Mesendoderm (in vitro differentiated cells): ENCODE data around the gene CADM2.
A peak's percentile ranks its signal among the peaks of the same experiment; 100 is the strongest.

Source experiments
- DNase-seq: peaks from one replicate; pipeline ENCODE4 v3.0.0; 2013
- H2AK5ac ChIP-seq: 2 replicates; pipeline ENCODE4 v1.6.1; 2013; ENCODE audit warnings: low read length, inconsistent platforms
- H2BK120ac ChIP-seq: 2 replicates; pipeline ENCODE4 v1.6.1; 2013; ENCODE audit warnings: low read depth, mild to moderate bottlenecking, low read length, moderate library complexity, mixed read lengths
- H2BK15ac ChIP-seq: replicated peaks from 2 replicates; pipeline ENCODE4 v1.6.1; 2013; ENCODE audit warnings: low read depth, mild to moderate bottlenecking, moderate library complexity
- H2BK5ac ChIP-seq: 2 replicates; pipeline ENCODE4 v1.6.1; 2013; ENCODE audit warnings: low read length, inconsistent platforms
- H3K18ac ChIP-seq: 2 replicates; pipeline ENCODE4 v1.6.1; 2013; ENCODE audit warnings: mild to moderate bottlenecking, low read length, mixed read lengths
- H3K23ac ChIP-seq: one replicate; pipeline ENCODE4 v1.6.1; 2013; ENCODE audit warnings: low read length
- H3K27ac ChIP-seq: 2 replicates; pipeline ENCODE4 v1.5.1; 2013; ENCODE audit warnings: low read depth, mild to moderate bottlenecking, inconsistent platforms, low read length, moderate library complexity
- H3K27me3 ChIP-seq: 2 replicates; pipeline ENCODE4 v1.6.1; 2013; ENCODE audit warnings: low read length, control low read depth, mild to moderate bottlenecking, inconsistent platforms; ENCODE audit not compliant: insufficient read depth, poor library complexity
- H3K36me3 ChIP-seq: 2 replicates; pipeline ENCODE4 v1.6.1; 2013; ENCODE audit warnings: low read length, inconsistent platforms; ENCODE audit not compliant: control insufficient read depth, insufficient read depth
- H3K4ac ChIP-seq: one replicate; pipeline ENCODE4 v1.6.1; 2013; ENCODE audit warnings: low read depth, mild to moderate bottlenecking, low read length, moderate library complexity
- H3K4me1 ChIP-seq: 2 replicates; pipeline ENCODE4 v1.6.1; 2013; ENCODE audit warnings: low read depth, low read length, inconsistent platforms; ENCODE audit not compliant: control insufficient read depth
- H3K4me2 ChIP-seq: 2 replicates; pipeline ENCODE4 v1.6.1; 2013; ENCODE audit warnings: low read length
- H3K4me3 ChIP-seq: 2 replicates; pipeline ENCODE4 v1.5.1; 2013; ENCODE audit warnings: mild to moderate bottlenecking, low read length
- H3K56ac ChIP-seq: one replicate; pipeline ENCODE4 v1.6.1; 2013; ENCODE audit warnings: low read length
- H3K79me1 ChIP-seq: 2 replicates; pipeline ENCODE4 v1.6.1; 2013; ENCODE audit warnings: low read length, inconsistent platforms
- H3K79me2 ChIP-seq: 2 replicates; pipeline ENCODE4 v1.6.1; 2013; ENCODE audit warnings: mild to moderate bottlenecking, low read length; ENCODE audit not compliant: control insufficient read depth, insufficient read depth
- H3K9ac ChIP-seq: 2 replicates; pipeline ENCODE4 v1.6.1; 2013; ENCODE audit warnings: low read length, inconsistent platforms
- H4K5ac ChIP-seq: one replicate; pipeline ENCODE4 v1.6.1; 2013; ENCODE audit warnings: low read length
- H4K8ac ChIP-seq: one replicate; pipeline ENCODE4 v1.6.1; 2013; ENCODE audit warnings: low read depth, mild to moderate bottlenecking, control low read depth, low read length, moderate library complexity
- WGBS: extraction: QIAGEN DNeasy Blood & Tissue Kit; methylation state at CpG from one replicate; pipeline ENCODE4 v1.1.7; 2013; ENCODE audit warnings: low lambda C conversion rate, missing lambda C conversion rate; ENCODE audit not compliant: insufficient coverage; ENCODE audit errors: extremely low coverage; 5-methylcytosine and 5-hydroxymethylcytosine counted together

CADM2 gene

GRCh38 chr3:85054579-85054978, 95.8 kb downstream of the CADM2 start:
- Histone ChIP-seq H2BK15ac (no peak overlapping the region), H3K56ac (no peak overlapping the region), H4K8ac (no peak overlapping the region), H2BK5ac (no peak overlapping the region), H3K18ac (no peak overlapping the region), H3K4ac (no peak overlapping the region), H3K79me2 (no peaks in the 10 kb centered on the region), H3K27ac (no peak overlapping the region), H3K23ac (no peak overlapping the region), H3K4me3 (no peak overlapping the region), H3K4me2 (no peak overlapping the region), H3K79me1 (no peaks in the 10 kb centered on the region), H3K4me1 (no peaks in the 10 kb centered on the region), H4K5ac (no peak overlapping the region), H3K27me3 (no peaks in the 10 kb centered on the region), H2AK5ac (no peak overlapping the region), H3K36me3 (no peaks in the 10 kb centered on the region), H3K9ac (no peak overlapping the region), H2BK120ac (no peak overlapping the region)
- no peak for DNase-seq
- WGBS, result 100% methylated on average over 1 of the region's 3 CpGs

- H3K79me1 ChIP-seq, result no peaks in the 10 kb centered on the region
- no peak for DNase-seq
- WGBS, result no CpG with 5 or more reads among the region's 1 CpG
These were observed 110.1 kb downstream of the CADM2 start for GRCh38 chr3:85068911-85069310.

GRCh38 chr3:85074003-85074402, 115.2 kb downstream of the CADM2 start:
- H2BK15ac ChIP-seq, result no peak overlapping the region
- no peaks in the 10 kb centered on the region for H3K79me1 ChIP-seq

More at GRCh38 chr3:85068911-85069310, 110.1 kb downstream of the CADM2 start:
- no peak overlapping the region for H3K4ac ChIP-seq
- H3K4me2 ChIP-seq, result no peak overlapping the region
- H3K18ac ChIP-seq, result no peak overlapping the region
- no peak overlapping the region for H3K23ac ChIP-seq
- H3K9ac ChIP-seq, result no peak overlapping the region
- no peak overlapping the region for H3K56ac ChIP-seq
- H3K27me3 ChIP-seq, result no peaks in the 10 kb centered on the region
- no peak overlapping the region for H3K27ac ChIP-seq
- H2AK5ac ChIP-seq, result no peak overlapping the region
- H2BK120ac ChIP-seq, result no peak overlapping the region
- no peak overlapping the region for H4K8ac ChIP-seq
- H3K4me3 ChIP-seq, result no peak overlapping the region
- peaks cover 2% of the 10 kb centered on the region for H3K4me1 ChIP-seq
- H4K5ac ChIP-seq, result no peak overlapping the region
- no peak overlapping the region for H2BK15ac ChIP-seq
- no peaks in the 10 kb centered on the region for H3K36me3 ChIP-seq
- no peak overlapping the region for H2BK5ac ChIP-seq
- H3K79me2 ChIP-seq, result no peaks in the 10 kb centered on the region

GRCh38 chr3:85075663-85076062, 116.9 kb downstream of the CADM2 start:
- H3K4me3 ChIP-seq, result no peak overlapping the region
- H2BK15ac ChIP-seq, result no peak overlapping the region
- H3K56ac ChIP-seq, result no peak overlapping the region
- H2BK120ac ChIP-seq, result no peak overlapping the region
- no peak overlapping the region for H4K5ac ChIP-seq
- no peak overlapping the region for H3K27ac ChIP-seq
- H3K23ac ChIP-seq, result no peak overlapping the region
- H3K18ac ChIP-seq, result no peak overlapping the region
- H2BK5ac ChIP-seq, result no peak overlapping the region
- no peak overlapping the region for H3K9ac ChIP-seq
- no peak overlapping the region for H4K8ac ChIP-seq
- no peak overlapping the region for H2AK5ac ChIP-seq
- H3K27me3 ChIP-seq, result no peaks in the 10 kb centered on the region
- no peak overlapping the region for H3K4me2 ChIP-seq
- no peak for DNase-seq
- no peaks in the 10 kb centered on the region for H3K79me1 ChIP-seq
- no peak overlapping the region for H3K4ac ChIP-seq
- no CpG with 5 or more reads among the region's 2 CpGs for WGBS
- no peaks in the 10 kb centered on the region for H3K4me1 ChIP-seq
- H3K79me2 ChIP-seq, result no peaks in the 10 kb centered on the region
- no peaks in the 10 kb centered on the region for H3K36me3 ChIP-seq

More at GRCh38 chr3:85074003-85074402, 115.2 kb downstream of the CADM2 start:
- Histone ChIP-seq H3K23ac (no peak overlapping the region), H3K36me3 (no peaks in the 10 kb centered on the region), H3K4me2 (no peak overlapping the region), H3K4ac (no peak overlapping the region), H3K18ac (no peak overlapping the region), H3K27me3 (no peaks in the 10 kb centered on the region), H4K8ac (no peak overlapping the region), H3K56ac (no peak overlapping the region), H3K4me1 (no peaks in the 10 kb centered on the region), H3K9ac (no peak overlapping the region), H2BK5ac (no peak overlapping the region), H3K4me3 (no peak overlapping the region), H3K27ac (no peak overlapping the region), H2BK120ac (no peak overlapping the region), H4K5ac (no peak overlapping the region), H3K79me2 (no peaks in the 10 kb centered on the region), H2AK5ac (no peak overlapping the region)
- WGBS, result no CpG with 5 or more reads among the region's 5 CpGs
- peak; percentile 18 for DNase-seq

GRCh38 chr3:85077018-85077417, 118.2 kb downstream of the CADM2 start:
- Histone ChIP-seq H3K56ac (no peak overlapping the region), H2BK15ac (no peak overlapping the region), H3K79me2 (no peaks in the 10 kb centered on the region), H3K4me1 (no peaks in the 10 kb centered on the region), H3K79me1 (no peaks in the 10 kb centered on the region), H2AK5ac (no peak overlapping the region), H3K27ac (no peak overlapping the region), H3K36me3 (no peaks in the 10 kb centered on the region), H3K4me3 (no peak overlapping the region), H3K4me2 (no peak overlapping the region), H4K8ac (no peak overlapping the region), H3K18ac (no peak overlapping the region), H3K27me3 (no peaks in the 10 kb centered on the region), H3K23ac (no peak overlapping the region), H4K5ac (no peak overlapping the region), H2BK120ac (no peak overlapping the region), H2BK5ac (no peak overlapping the region), H3K9ac (no peak overlapping the region), H3K4ac (no peak overlapping the region)
- WGBS, result no CpG with 5 or more reads among the region's 1 CpG
- DNase-seq, result no peak

- DNase-seq, result peak; percentile 40
- Histone ChIP-seq H2BK15ac (no peak overlapping the region), H2BK120ac (no peak overlapping the region), H3K27ac (no peak overlapping the region), H2BK5ac (no peak overlapping the region), H3K18ac (no peak overlapping the region), H4K5ac (no peak overlapping the region), H3K4me1 (no peaks in the 10 kb centered on the region), H4K8ac (no peak overlapping the region), H3K23ac (no peak overlapping the region), H3K56ac (no peak overlapping the region), H3K4me2 (no peak overlapping the region), H3K9ac (no peak overlapping the region), H2AK5ac (no peak overlapping the region), H3K79me1 (no peaks in the 10 kb centered on the region), H3K4ac (no peak overlapping the region), H3K79me2 (no peaks in the 10 kb centered on the region), H3K36me3 (no peaks in the 10 kb centered on the region), H3K27me3 (no peaks in the 10 kb centered on the region), H3K4me3 (no peak overlapping the region)
- no CpG with 5 or more reads among the region's 8 CpGs for WGBS
These were observed 122.6 kb downstream of the CADM2 start for GRCh38 chr3:85081191-85081906.
